Loucy (cell line): ENCODE measurements around the gene MVB12A.
A peak's percentile ranks its signal among the peaks of the same experiment; 100 is the strongest.

Experiments
- H2AFZ ChIP-seq: fragments of 200-600 bp; sonication (generic); 2 replicates; pipeline ENCODE4 v1.6.0; 2016; ENCODE audit warnings: antibody characterized with exemption, mild to moderate bottlenecking, low read length, moderate library complexity
- H3F3A ChIP-seq: fragments of 200-600 bp; 2 replicates; pipeline ENCODE4 v1.6.0; 2016; ENCODE audit warnings: antibody characterized with exemption, low read depth, mild to moderate bottlenecking
- H3K27me3 ChIP-seq: fragments of 200-600 bp; sonication (generic); 2 replicates; pipeline ENCODE4 v1.6.1; 2014; ENCODE audit warnings: low read length, mild to moderate bottlenecking; ENCODE audit not compliant: insufficient read depth, poor library complexity, severe bottlenecking
- H3K36me3 ChIP-seq: fragments of 200-600 bp; sonication (generic); 2 replicates; pipeline ENCODE4 v1.6.1; 2016; ENCODE audit warnings: low read length; ENCODE audit not compliant: insufficient read depth
- H3K4me1 ChIP-seq: fragments of 200-600 bp; sonication (generic); 2 replicates; pipeline ENCODE4 v1.5.1; 2014; ENCODE audit warnings: low read length, mild to moderate bottlenecking; ENCODE audit not compliant: insufficient read depth, poor library complexity, severe bottlenecking
- H3K4me2 ChIP-seq: fragments of 200-600 bp; sonication (generic); 2 replicates; pipeline ENCODE4 v1.6.0; 2014; ENCODE audit warnings: antibody characterized with exemption, low read length, low read depth, mild to moderate bottlenecking; ENCODE audit not compliant: poor library complexity, severe bottlenecking
- H3K4me3 ChIP-seq: fragments of 200-600 bp; sonication (generic); 2 replicates; pipeline ENCODE4 v1.5.1; 2014; ENCODE audit warnings: low read length, mild to moderate bottlenecking, mixed read lengths; ENCODE audit not compliant: poor library complexity, severe bottlenecking
- H3K79me2 ChIP-seq: fragments of 200-600 bp; sonication (generic); 2 replicates; pipeline ENCODE4 v1.6.1; 2014; ENCODE audit warnings: low read length; ENCODE audit not compliant: insufficient read depth
- H3K9ac ChIP-seq: fragments of 200-600 bp; sonication (generic); 2 replicates; pipeline ENCODE4 v1.6.0; 2014; ENCODE audit warnings: mild to moderate bottlenecking, low read depth, low read length, moderate library complexity; ENCODE audit not compliant: poor library complexity, severe bottlenecking
- H3K9me2 ChIP-seq: fragments of 200-600 bp; sonication (generic); replicated peaks from 2 replicates; pipeline ENCODE4 v1.6.1; 2016; ENCODE audit warnings: low read depth, low read length, mixed read lengths
- H3K9me3 ChIP-seq: fragments of 200-600 bp; sonication (generic); 2 replicates; pipeline ENCODE4 v1.6.1; 2014; ENCODE audit warnings: mild to moderate bottlenecking, antibody characterized with exemption, low read length, low read depth; ENCODE audit not compliant: insufficient read depth
- H4K20me1 ChIP-seq: fragments of 200-600 bp; sonication (generic); 2 replicates; pipeline ENCODE4 v1.6.0; 2014; ENCODE audit warnings: antibody characterized with exemption, low read length, mild to moderate bottlenecking; ENCODE audit not compliant: insufficient read depth, poor library complexity, severe bottlenecking
- EZH2phosphoT487 ChIP-seq: fragments of 200-600 bp; IDR thresholded peaks from 2 replicates; pipeline ENCODE4 v1.6.1; 2018; ENCODE audit warnings: antibody characterized with exemption, mild to moderate bottlenecking, moderate library complexity, borderline replicate concordance
- TF ChIP-seq, protein P1 (sequence below): fragments of 200-600 bp; sonication (generic); conservative IDR thresholded peaks from 2 replicates; pipeline ENCODE4 v1.5.1; 2014; ENCODE audit warnings: mild to moderate bottlenecking, antibody characterized with exemption, low read length

The MVB12A gene

DNA sequence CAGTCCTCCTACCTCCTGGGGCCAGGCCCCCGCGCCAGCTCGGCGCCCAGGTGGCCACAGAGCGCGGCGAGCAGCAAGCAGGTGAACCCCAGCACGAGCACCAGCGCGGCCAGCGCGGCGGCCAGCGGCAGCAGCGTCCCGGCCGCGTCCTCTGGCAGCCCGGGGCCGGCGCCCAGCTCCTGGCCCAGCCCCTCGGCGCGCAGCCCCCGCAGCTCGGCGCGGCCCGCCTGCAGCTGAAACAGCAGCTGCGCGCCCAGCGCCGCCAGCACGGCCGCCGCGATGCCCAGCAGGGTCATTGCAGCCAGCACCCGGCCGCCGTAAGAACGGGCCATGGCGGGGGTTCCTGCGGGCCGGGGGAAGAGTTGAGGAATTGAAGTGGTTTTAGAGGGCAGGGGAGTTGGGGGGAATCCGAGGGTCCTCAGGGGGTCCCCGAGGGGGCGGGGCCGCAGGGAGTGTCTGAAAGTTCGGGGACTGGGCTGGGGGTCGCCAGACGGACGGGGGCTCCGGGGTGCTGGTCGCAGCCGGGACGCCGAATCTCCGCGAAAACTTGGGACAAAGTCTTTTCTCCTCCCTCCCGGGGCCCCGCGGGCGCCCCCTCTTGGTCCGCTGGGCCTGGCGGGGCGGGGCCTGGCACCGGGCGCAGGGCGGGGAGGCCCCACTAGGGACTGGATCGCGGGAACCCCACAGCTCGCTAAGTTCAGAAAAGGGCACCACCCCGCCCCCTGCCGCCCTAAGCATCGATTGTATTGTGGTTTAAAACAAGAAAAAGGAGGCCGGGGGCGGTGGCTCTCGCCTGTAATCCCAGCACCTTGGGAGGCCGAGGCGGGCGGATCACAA is 28.5 kb downstream of the MVB12A start, which contains the start of gene TMEM221:
Gene TMEM221, minus strand, starts transcription at position 538 of the 837 bp plus-strand sequence. Its CDS starts 206 bp downstream, at position 332.
- H3K9ac ChIP-seq, result no peak within 1 kb of the TSS

GRCh38 chr19:17450264-17451075 is 30.6 kb downstream of the MVB12A start:
- TF ChIP-seq EZH2phosphoT487, result no peak
- TF ChIP-seq, protein P1, sequence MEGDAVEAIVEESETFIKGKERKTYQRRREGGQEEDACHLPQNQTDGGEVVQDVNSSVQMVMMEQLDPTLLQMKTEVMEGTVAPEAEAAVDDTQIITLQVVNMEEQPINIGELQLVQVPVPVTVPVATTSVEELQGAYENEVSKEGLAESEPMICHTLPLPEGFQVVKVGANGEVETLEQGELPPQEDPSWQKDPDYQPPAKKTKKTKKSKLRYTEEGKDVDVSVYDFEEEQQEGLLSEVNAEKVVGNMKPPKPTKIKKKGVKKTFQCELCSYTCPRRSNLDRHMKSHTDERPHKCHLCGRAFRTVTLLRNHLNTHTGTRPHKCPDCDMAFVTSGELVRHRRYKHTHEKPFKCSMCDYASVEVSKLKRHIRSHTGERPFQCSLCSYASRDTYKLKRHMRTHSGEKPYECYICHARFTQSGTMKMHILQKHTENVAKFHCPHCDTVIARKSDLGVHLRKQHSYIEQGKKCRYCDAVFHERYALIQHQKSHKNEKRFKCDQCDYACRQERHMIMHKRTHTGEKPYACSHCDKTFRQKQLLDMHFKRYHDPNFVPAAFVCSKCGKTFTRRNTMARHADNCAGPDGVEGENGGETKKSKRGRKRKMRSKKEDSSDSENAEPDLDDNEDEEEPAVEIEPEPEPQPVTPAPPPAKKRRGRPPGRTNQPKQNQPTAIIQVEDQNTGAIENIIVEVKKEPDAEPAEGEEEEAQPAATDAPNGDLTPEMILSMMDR, result no peak
- Histone ChIP-seq H3K36me3 (no peaks in the 10 kb centered on the region), H3K9me2 (no peaks in the 10 kb centered on the region), H3K9ac (peak overlapping the region; percentile 45), H2AFZ (0 out of 2 replicates have a peak overlapping the region, but pooled peaks have one; percentile 2), H3K79me2 (no peaks in the 10 kb centered on the region), H3K9me3 (no peaks in the 10 kb centered on the region), H3F3A (peaks cover 4% of the 10 kb centered on the region; the same call in 1 of the 2 replicates), H3K27me3 (no peaks in the 10 kb centered on the region), H4K20me1 (no peaks in the 10 kb centered on the region), H3K4me1 (peaks cover 12% of the 10 kb centered on the region), H3K4me2 (peak overlapping the region; percentile 57), H3K4me3 (no peak overlapping the region)

More for the DNA sequence above, 28.5 kb downstream of the MVB12A start, which contains the start of gene TMEM221:
- Histone ChIP-seq H3K9me2 (no peaks in the 10 kb centered on the region), H2AFZ (peak within 1 kb of the TSS; percentile 75; the same call in 1 of the 2 replicates), H3K4me2 (peak within 1 kb of the TSS; percentile 63), H3K4me1 (peaks cover 12% of the 10 kb centered on the region), H4K20me1 (no peaks in the 10 kb centered on the region), H3K79me2 (no peaks in the 10 kb centered on the region), H3K4me3 (peak within 1 kb of the TSS; percentile 66), H3F3A (peaks cover 4% of the 10 kb centered on the region; the same call in 1 of the 2 replicates), H3K9me3 (no peaks in the 10 kb centered on the region), H3K27me3 (no peaks in the 10 kb centered on the region), H3K36me3 (no peaks in the 10 kb centered on the region)
- TF ChIP-seq EZH2phosphoT487, result no peak
- TF ChIP-seq, protein P1, result peak; percentile 51

DNA sequence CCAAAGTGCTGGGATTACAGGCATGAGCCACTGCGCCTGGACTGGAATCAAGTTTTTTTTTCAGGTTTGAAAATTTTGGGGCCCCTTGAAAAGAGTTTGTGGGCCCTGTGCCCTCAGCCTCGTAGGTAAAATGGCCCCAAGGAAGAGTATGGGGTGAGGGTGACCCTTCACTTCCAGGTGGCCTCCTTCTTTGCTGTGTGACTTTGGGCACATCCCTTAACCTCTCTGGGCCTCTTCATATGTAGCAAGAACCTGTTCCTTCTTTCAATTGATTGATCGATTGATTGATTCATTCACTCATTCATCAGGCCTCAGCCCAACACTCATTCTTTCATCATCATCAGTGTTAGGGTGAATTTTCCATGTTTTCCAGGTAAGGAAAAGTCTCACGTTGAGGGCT is 32.0 kb downstream of the MVB12A start:
- Histone ChIP-seq H3K36me3 (no peaks in the 10 kb centered on the region), H3K4me1 (peaks cover 12% of the 10 kb centered on the region), H3K27me3 (no peaks in the 10 kb centered on the region), H2AFZ (no peak overlapping the region), H3K4me2 (no peak overlapping the region), H3F3A (peaks cover 4% of the 10 kb centered on the region; the same call in 1 of the 2 replicates), H3K9me3 (no peaks in the 10 kb centered on the region), H3K79me2 (no peaks in the 10 kb centered on the region), H4K20me1 (no peaks in the 10 kb centered on the region), H3K9me2 (no peaks in the 10 kb centered on the region), H3K9ac (no peak overlapping the region), H3K4me3 (no peak overlapping the region)
- TF ChIP-seq EZH2phosphoT487, result no peak
- TF ChIP-seq, protein P1, result no peak
